Astrocyte of the hippocampus (primary cell): ENCODE data around the gene CCDC117.
"Not testable (repeated sequence)": the region's sequence is repeated elsewhere in the genome, so short reads cannot be mapped to it uniquely, and the experiment has no call there.

ENCODE experiments used
- DNase-seq: peaks from one replicate; pipeline ENCODE4 v3.0.0; 2011; ENCODE audit warnings: low read depth, low spot score

CCDC117 gene

GRCh38 chr22:28801845-28802594, 29.5 kb downstream of the CCDC117 start:
- no peak for DNase-seq

DNA sequence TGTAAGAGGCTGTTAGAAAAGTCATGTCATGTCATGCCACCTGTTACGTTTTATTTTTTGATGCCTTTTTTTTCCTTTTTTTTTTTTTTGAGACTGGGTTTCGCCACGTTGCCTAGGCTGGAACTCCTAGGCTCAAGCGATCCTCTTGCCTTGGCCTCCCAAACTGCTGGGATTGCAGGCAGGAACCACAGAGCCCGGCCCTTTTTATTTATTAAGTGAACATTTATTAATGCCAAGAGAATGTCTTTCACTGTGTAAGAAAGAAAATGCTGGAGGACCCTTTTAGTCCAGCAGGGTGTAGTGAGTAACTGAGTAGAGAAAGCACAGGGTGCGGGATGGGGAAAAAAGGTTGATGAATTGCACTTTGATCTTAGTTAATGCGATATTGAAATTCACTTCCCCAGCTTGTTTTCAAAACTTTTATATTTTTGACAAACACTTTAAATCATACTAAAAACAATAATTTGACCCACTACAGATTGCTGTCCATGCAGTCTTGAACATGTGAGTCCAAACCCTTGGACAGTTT, 30.2 kb downstream of the CCDC117 start:
- no peak for DNase-seq

DNA sequence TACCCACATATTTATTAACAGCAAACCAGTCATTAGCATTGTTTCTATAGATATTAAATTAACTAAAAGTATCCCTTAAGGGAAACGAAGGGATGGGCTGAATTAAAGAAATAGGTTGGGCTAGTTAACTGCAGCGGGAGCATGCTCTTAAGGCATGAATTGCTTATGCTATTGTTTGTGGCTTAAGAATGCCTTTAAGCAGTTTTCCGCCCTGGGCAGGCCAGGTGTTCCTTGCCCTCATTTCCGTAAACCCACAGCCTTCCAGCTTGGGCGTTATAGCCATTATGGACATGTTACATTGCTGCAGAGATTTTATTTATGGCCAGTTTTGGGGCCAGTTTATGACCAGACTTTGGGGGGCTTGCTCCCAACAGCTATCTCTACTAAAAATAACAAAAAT, 32.9 kb downstream of the CCDC117 start:
- DNase-seq, result not testable (repeated sequence)

- DNase-seq, result no peak
Observed at GRCh38 chr22:28808716-28809355, 36.3 kb downstream of the CCDC117 start.

DNA sequence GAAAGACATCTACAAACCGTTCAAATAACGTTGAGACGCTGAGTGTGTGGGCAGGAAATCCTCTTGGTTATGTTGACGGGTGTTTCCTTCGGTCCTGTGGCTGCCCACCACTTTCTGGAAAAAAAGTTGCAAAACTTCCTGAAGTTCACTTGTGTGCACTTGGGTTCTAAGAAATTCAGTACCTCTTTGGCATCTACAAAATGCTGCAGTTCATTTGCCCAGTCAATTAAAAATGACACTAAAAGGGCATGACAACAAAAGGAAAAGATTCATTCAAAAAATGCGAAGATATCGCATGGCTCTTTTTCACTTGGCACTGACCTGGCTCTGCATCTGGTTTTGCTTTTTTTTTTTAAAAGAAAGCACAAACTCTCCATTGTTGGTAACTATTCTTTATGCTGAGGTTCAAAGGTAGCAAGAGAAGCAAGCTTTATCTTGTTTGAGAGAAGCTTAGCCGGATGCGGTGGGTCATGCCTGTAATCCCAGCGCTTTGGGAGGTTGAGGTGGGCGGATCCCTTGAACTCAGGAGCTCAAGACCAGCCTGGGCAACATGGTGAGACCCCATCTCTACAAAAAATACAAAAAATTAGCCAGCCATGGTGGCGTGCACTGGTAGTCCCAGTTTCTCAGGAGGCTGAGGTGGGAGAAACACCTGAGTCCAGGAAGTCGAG, 38.5 kb downstream of the CCDC117 start:
- DNase-seq, result no peak

DNA sequence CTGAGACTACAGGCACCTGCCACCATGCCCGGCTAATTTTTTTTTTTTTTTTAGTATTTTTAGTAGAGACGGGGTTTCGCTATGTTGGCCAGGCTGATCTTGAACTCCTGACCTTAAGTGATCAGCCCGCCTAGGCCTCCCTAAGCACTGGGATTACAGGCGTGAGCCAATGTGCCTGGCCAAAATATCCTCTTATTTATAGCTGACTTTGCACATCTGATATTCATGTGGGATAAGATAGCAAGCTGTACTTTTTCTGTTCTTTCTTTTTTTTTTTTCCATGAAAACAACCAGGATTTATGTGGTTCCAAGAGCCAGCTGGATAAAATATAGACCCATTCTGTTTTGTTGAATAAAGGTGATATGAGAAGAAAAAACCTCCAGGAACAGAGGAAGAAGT, 40.0 kb downstream of the CCDC117 start:
- DNase-seq, result no peak

DNA sequence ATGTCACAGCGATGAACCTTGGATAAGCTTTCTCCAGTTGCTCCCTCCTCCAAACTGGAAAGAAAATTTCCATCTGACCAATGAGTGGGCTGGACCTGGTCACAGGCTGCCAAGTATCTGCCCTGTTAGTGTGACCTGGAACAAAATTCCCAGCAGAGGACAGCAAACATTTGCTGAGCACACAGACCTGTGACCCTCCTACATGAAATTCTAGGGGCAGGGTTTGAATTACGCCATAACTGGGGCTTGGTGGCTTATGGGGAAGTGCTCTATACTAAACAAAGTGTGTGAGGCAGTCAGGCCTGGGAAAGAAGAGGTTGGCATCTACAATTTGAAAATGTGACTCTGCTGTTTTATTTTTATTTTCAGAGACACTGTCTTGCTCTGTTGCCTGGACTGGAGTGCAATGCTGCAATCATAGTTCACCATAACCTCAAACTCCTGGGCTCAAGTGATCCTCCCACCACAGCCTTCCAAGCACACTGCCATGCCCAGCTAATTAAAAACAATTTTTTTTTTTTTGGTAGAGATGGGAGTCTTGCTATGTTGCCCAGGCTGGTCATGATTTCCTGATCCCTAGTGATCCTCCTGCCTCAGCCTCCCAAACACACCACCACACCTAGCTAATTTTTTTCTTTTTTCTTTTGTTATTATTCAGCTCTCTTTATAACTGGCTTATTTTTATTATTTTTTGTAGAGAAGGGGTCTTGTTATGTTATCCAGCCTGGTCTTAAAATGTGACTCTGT, 41.5 kb downstream of the CCDC117 start:
- DNase-seq, result no peak

GRCh38 chr22:28815111-28815510, 42.6 kb downstream of the CCDC117 start:
- no peak for DNase-seq

GRCh38 chr22:28815729-28816128, 43.2 kb downstream of the CCDC117 start:
- DNase-seq, result no peak

DNA sequence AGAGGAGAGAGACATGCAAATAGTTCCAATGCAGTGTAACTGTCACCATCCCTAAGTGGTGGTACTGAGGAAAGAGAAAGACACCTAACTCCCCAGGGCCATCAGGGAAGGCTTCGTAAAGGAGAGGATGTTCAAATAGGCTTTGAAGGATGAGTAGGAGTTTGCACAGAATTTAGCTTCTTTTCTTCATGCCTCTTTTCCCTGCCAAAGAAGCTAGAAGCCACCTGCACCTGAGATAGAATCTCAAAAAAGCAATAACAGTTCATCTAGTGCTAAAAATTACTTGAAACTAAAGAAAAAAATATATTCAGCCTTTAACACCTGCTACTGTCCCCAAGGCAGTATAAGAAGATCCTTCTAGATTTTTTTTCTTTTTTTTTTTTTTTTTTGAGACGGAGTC, 44.6 kb downstream of the CCDC117 start:
- no peak for DNase-seq

GRCh38 chr22:28817919-28818859, 45.7 kb downstream of the CCDC117 start:
- DNase-seq, result no peak

DNA sequence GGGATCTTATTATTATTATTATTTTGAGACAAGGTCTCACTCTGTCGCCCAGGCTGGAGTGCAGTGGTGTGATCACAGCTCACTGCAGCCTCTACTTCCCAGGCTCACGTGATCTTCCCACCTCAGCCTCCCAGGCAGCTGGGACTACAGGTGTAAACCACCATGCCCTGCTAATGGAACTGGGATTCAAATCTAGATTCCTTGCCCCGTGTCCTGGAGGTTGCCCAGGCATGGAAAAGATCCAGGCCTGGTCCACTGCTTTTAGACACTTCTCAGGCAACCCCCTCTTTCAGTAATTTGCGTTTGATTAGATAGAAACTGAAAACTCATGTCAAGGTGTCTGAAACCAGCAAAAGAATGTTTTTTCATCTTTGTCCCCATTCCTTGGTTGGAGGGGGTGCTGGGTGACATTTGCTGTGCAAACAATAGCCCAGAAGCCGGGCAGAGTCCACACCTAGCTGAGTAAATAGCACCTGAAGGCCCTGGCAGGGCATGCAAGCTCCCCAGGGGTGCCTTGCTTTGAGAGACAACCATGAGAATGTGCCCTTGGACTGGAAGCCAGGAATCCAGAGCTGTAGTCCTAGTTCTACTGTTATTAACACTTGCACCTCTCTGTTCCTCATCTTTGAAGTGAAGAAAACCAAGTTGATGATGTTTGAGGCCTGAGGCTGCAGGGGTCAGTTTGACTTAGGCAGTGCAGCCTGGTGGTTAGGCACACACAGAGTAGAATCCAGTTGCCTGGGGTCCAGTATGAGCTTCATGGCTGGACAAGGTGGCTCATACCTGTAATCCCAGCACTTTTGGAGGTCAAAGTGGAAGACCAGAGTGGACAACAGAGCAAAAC, 47.0 kb downstream of the CCDC117 start:
- no peak for DNase-seq

- DNase-seq, result no peak
Observed at GRCh38 chr22:28820885-28821284, 48.4 kb downstream of the CCDC117 start.

- no peak for DNase-seq
Observed at GRCh38 chr22:28821452-28821851, 49.0 kb downstream of the CCDC117 start.

- DNase-seq, result peak; percentile 28
Observed at GRCh38 chr22:28822930-28823551, 50.5 kb downstream of the CCDC117 start.

- DNase-seq, result not testable (repeated sequence)
Observed at GRCh38 chr22:28824455-28824854, 52.0 kb downstream of the CCDC117 start.

GRCh38 chr22:28826430-28826829, 53.9 kb downstream of the CCDC117 start:
- DNase-seq, result not testable (repeated sequence)

DNA sequence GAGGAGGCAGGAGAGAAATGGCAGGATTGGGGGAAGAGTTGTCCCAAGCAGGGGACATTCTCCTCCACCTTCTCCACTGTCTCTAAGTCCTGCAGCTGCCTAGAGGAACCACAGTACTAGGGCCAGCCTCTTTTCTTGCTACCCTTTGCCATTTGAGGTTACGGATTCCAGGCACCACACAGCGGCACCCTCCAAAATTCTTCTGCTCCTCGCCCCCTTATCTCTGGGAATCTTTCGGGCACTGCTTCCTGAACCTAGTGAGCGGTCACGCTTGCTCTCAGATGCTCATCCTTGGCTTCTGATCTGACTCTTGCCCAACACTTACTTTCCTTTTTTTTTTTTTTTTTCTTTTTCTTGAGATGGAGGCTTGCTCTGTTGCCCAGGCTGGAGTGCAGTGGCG, 54.4 kb downstream of the CCDC117 start:
- DNase-seq, result no peak
